GM19035 (cell line): ENCODE measurements around the gene MEX3A.
"Not testable (repeated sequence)": the region's sequence is repeated elsewhere in the genome, so short reads cannot be mapped to it uniquely, and the experiment has no call there.

ENCODE experiments used
- ATAC-seq: cut with Tn5 transposase; IDR thresholded peaks from one replicate; pipeline ENCODE4 v1.9.1; 2021; ENCODE audit not compliant: unreplicated experiment

The MEX3A gene

DNA sequence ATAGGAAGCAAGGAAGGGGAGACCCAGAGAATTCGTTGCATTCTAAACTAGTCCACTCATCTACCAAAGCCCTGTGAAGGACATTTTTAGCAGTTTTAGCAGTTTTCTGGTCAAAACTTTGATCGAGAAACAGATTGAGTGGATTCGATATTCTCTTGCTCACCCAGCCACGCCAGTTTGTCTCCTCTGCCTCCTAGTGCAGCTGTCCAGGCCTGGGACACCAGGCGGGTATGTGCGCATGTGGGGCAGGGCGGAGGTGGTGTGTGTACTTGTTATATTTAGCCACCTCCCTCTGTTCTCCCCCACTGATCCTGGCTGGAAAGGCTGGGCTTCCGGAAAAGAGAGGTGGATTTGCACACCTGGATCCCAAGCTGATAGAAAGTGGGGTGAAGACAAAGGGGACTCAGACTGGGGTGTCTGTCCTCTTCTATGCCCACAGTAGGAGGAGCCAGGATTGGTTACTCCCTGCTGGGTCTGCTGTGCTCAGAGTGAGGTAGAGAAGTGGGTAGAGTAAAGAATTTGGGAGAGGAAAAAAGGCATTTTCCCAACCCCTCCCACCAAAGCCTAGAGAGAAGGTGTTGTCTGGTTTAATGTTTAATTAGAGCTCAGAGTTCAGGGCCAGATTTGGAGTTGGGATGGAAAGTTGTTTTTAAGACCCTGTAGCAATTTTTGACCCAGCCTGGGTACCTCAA lies 36.1 kb upstream of the MEX3A start:
- ATAC-seq: no peak

DNA sequence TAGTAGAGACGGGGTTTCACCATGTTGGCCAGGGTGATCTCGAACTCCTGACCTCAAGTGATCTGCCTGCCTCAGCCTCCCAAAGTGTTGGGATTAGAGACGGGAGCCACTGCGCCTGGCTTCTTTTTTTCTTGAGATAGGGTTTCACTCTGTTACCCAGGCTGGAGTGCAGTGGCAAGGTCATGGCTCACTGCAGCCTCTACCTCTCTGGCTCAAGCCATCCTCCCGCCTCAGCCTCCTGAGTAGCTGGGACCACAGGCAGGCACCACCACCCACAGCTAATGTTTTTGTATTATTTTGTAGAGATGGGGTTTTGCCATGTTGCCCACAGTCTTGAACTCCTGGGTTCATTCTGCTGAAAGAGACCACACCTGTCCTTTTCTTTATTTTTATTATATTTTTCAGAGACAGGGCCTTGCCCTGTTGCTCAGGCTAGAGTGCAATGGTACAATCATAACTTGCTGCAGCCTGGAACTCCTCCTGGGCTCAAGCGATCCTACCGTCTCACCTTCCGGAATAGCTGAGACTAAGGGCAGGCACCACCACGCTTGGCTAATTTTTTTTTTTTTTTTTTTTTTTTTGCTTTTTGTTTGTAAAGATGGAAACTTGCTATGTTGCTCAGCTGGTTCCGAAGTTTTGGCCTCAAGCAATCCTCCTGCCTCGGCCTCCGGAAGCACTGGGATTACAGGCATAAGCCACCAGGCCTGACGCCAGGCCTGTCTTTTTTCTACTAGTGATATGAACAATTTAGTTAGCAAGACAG lies 35.3 kb upstream of the MEX3A start:
- no peak for ATAC-seq

DNA sequence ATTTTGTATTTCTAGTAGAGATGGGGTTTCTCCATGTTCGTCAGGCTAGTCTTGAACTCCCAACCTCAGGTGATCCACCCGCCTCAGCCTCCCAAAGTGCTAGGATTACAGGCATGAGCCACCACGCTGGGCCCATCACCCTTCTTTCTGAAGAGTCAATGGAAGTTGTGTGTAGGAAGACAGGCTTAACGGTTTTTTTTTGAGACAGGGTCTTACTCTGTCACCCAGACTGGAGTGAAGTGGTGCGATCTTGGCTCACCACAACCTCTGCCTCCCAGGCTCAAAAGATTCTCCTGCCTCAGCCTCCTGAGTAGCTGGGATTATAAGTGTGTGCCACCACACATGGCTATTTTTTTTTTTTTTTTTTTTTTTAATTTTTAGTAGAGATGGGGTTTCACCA lies 34.5 kb upstream of the MEX3A start:
- not testable (repeated sequence) for ATAC-seq

DNA sequence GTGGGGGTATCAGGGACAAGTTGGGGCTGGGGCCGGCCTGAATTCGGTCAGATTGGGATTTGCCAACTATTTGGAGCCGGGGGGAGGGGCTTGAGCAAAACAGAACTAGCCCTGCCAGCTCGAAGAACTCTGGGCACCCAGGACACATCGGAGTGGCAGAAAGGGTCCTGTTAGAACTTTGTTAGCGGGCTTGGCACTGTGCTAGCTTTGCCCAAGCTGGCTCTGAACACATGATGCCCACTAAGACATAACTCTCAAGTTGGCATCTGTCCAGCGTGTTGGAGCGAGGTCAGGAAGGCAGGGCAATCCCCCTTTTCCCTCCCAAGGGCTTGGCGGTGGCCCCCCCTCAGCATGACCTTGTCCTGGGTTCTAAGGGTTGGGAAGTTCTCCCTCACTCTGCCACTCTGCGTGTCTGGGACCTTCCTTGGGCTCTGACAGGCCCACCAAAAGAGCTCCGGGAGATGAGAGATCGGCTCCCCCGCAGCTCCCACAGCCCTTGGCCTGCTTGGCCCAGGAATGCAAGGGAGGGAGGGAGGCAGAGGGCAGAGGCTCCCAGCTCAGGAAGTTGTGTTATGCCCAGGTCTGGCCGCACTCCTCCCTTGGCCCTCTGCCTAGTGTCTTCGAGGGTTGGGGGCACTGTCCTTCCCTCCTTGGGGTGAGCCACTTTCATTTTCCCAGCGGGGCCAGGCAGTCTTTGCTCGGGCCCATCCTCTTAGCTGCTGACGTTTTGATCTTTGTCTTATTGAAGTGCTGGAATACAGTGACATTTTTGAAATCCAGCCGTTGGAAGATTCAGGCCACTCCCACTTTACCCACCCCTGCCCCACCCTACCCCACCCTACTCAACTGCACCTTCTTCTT lies 33.5 kb upstream of the MEX3A start:
- no peak for ATAC-seq

DNA sequence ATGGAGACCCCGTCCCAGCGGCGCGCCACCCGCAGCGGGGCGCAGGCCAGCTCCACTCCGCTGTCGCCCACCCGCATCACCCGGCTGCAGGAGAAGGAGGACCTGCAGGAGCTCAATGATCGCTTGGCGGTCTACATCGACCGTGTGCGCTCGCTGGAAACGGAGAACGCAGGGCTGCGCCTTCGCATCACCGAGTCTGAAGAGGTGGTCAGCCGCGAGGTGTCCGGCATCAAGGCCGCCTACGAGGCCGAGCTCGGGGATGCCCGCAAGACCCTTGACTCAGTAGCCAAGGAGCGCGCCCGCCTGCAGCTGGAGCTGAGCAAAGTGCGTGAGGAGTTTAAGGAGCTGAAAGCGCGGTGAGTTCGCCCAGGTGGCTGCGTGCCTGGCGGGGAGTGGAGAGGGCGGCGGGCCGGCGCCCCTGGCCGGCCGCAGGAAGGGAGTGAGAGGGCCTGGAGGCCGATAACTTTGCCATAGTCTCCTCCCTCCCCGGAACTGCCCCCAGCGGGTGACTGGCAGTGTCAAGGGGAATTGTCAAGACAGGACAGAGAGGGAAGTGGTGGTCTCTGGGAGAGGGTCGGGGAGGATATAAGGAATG lies 32.8 kb upstream of the MEX3A start:
- peak; percentile 17 for ATAC-seq

DNA sequence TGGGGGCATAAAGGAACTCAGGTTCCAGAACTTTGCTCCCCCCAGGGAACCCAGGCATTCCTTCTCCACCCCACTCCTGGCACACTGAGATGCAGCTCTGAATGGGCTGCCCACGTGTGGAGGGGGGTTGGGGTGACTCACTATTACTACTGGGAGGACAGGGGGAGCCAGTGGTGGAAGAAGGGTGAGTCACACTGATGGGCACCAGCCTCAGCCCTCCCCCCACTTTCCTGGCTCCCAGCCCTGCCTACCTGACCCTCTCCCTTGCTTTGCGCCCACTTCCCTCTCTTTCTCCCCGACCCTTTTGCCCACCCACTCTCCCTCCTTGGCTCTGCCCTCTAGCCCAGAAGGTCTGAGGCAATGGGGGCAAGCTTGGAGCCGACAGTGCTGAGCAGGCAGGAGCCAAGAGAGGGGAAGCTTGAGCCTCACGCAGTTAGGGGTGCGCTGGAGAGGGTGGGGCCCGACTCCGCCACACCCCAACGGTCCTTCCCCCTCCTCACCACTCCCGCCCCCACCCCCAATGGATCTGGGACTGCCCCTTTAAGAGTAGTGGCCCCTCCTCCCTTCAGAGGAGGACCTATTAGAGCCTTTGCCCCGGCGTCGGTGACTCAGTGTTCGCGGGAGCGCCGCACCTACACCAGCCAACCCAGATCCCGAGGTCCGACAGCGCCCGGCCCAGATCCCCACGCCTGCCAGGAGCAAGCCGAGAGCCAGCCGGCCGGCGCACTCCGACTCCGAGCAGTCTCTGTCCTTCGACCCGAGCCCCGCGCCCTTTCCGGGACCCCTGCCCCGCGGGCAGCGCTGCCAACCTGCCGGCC lies 32.0 kb upstream of the MEX3A start, which contains the start of gene LMNA:
TSS of gene LMNA (plus strand) at position 611 of the 818 bp plus-strand sequence. CDS start 208 bp downstream, outside the sequence.
- ATAC-seq: peak; percentile 79

DNA sequence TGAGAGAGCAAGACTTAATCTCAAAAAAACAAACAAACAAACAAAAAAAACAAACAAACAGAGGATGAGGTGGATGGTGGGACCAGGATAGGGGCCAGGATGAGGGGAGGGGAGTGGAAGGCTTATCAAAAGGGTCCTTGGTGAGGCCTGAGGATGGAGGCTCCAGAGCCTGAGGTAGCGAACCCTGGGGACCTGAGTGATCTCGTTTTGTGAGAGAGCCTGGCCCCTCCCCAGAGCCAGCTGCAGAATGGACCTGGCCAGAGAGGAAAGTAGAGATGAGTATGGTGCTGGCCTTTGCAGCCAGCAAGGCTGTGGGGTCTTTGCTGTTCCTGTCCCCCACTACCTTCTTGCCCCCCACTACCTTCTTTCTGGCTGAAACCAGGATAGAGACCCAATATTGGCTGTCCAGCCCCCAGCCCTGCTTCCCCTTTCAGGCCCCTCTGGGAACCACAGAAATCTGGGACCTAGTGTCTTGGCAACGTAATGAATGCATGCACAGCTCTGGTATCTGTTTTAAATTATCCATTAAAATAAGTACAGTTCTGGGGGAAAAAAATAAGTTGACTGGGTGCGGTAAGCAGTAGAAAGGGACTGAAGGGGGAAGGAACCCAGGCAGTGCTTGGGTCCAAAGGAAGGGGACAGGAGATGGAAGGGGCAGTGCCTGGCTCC lies 31.2 kb upstream of the MEX3A start:
- no peak for ATAC-seq

DNA sequence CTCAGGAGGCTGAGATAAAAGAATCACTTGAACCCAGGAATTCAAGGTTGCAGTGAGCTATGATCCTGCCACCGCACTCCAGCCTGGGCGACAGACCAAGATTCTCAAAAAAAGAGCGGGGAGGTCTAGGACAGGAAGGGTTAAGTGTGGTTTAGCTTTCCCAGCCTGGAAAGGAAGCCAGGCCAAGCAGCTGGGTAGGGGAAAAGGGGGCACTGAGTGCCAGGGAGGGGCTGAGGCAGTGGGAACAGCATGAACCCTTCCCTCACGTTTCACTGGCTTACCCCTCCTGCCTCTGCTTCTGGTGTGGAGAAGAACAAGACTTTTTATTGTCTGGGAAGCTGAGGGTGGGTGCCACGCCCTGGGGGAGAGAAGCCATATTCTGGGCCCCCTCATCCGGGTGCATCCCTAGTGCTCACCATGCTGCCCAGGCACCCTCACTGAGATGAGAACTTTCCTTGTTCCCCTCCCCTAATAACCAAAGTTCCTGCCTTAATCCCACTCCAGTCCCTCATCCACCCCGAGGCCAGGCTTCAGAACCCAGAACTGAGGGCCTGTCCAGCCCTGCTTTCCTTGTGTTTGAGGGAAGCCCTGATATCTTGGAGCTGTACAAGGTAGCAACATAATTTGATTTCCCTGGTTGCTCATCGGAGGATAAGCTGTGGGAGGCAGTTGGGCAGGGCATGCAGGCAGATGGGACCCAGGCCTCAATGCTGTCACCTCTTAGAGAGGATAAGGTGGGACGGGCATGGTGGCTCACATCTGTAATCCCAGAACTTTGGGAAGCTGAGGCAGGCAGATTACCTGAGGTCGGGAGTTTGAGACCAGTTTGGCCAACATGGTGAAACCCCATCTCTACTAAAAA lies 30.2 kb upstream of the MEX3A start:
- no peak for ATAC-seq

DNA sequence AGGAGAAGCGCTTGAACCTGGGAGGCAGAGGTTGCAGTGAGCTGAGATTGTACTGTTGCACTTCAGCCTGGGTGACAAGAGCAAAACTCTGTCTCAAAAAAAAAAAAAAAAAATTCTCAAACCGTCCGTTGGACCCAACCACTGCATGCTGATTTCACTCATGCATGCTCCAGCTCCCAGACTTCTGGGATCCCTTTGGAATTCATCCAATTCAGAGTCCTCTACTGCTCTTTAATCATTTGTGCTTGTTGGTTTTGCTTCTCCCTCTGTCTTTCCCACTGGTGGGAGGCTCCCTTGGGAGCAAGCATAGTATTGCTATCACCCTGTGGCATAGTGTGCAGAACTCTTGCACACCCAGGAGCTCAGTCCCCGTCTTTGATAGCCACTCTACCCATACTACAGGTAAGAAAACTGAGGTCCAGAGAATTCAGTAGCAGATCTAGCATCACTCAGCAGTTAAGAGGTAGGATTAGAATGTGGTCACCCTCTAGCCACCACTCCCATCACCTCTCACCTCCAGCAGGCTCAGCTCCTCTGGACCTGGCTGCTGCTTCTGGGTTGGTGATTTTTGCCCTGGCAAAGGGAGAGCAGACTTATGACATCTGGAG lies 29.2 kb upstream of the MEX3A start:
- ATAC-seq: no peak

DNA sequence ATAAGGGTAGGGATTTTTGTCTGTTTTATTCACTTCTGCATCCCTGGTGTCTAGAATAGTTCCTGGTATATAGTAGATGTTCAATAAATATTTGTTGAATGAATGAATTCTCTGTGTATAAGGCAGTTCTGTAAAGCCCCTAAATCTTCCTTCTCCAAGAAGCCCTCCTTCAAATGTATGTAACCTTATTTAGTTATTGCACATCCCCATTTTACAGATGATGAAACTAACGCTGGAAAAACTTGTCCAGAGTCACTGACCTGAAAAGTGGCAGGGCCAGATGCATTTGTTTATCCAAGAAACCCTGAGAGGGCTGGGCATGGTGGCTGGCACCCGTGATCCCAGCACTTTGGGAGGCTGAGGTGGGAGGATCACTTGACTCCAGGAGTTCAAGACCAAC lies 28.0 kb upstream of the MEX3A start:
- no peak for ATAC-seq

DNA sequence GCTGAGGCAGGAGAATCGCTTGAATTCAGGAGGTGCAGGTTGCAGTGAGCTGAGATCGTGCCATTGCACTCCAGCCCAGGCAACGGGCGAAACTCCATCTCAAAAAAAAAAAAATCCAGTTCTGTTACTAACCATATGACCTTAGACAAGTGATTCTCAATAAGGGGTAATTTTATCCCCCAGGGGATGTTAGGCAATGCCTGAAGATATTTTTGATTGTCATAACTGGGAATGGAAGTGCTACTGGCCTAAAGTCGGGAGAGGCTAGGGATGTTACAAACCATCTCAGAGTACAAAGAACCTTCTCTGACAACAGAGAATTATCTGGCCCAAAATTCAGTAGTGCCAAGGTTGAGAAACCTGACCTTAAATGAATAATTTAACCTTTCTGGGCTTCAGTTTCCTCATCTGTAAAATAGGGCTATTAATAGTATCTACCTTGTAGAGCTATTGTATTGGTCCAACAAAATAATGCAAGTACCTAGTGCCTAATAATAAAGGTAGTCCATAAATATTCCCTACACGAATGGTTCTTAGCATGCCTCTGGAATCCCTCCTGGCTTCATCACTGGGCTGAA lies 26.5 kb upstream of the MEX3A start:
- no peak for ATAC-seq

DNA sequence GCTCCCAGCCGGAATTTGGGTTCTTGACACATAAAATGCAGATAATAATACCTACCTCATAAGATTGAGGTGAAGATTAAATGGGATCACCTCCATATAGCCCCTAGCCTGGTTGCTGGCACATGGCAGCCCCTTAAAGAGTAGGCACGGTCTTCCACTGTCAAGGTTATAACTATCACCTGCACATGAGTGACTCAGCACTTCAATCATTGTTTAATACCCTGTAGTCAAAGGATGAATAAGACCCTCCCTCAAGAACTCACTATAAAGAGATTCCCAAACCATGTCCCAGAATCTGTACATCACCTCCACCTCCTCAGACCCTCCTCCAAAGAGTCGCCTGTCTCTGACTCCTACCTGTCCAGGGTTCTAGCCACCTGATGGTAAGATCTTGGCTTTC lies 25.8 kb upstream of the MEX3A start:
- ATAC-seq: no peak

DNA sequence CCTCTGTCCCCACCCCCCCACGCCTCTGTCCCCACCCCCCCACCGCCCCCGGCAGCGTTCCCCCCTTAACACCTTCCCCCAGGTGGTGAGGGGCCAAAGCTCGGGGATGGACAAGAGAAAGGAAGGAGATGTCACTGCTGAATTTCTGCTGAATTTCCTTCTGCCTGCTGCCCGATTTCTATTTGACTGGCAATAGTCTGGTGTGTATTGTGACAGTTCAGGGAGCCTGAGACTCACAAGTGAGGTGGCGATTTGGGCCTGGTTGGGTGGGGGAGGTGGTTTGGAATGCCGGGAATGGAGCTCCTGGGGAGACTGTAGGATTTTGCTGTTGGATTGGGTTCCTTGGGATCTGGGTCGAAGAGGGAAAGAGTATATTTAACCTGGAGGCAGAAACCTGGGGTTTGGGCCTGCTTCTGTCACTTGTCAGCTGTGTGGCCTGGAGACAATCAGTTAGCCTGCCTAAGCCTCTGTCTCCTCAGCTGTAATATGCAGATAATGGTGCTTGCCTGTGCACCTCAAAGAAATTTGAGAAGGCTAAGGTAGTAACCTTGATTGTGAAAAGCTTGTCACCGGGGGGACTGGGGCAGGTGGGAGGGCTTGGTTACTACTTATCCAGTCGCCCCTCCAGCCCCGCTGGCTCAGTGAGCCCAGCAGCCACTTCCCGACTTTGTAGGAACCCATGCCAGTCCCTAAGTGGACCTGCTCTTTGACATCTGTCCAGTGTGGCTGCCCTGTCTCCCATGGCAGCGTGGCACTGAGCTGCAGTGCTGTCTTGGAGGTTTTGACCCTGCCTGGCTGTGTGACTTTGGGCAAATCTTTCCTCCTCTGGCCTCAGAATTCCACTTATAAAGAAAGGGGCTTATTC lies 24.6 kb upstream of the MEX3A start:
- ATAC-seq: no peak

DNA sequence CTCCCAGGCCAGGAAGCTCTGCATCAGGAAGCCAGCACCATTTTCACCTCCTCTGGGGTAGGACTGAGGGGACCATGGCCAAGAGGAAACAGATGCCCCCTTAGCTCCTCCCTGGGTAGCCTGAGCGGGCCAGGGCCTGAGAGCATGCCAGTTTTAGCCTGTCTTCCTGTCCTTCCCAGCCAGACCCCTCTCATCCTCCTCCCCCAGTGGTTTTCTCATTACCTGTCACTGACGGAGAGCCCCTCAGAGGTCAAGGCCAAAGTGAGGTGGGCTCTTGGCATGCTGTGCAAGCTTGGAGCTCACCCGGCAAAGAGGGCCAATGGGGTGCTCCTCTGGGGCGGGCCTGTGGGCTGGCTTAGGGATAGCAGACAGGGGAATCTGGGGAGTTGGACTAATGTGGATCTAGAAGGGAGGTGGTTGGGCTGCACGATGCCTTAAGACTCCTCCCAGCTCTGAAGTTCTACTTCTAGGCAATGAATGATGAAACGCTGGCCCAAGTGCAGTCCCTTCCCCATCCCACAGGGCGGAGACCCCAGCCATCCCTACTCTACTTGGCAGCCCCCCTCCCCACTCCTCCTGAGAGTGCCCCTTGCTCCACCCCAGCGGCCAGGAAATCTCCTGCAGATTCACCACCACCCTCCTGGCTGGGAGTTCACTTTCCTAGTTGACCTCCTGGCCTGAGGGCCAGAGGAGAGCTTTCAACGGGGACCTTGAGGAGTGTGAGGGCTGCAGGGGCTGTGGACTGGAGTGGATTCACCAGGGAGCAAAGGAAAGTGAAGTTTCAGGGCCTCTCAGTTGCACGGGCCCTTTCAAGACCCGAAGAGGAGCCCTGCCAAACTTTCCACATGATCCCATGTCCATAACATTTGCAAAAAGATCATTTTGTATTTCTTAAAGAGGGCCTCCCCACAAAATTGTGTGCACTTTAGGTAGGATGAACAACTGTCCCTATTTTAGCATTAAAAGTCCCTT lies 22.9 kb upstream of the MEX3A start:
- ATAC-seq: no peak

DNA sequence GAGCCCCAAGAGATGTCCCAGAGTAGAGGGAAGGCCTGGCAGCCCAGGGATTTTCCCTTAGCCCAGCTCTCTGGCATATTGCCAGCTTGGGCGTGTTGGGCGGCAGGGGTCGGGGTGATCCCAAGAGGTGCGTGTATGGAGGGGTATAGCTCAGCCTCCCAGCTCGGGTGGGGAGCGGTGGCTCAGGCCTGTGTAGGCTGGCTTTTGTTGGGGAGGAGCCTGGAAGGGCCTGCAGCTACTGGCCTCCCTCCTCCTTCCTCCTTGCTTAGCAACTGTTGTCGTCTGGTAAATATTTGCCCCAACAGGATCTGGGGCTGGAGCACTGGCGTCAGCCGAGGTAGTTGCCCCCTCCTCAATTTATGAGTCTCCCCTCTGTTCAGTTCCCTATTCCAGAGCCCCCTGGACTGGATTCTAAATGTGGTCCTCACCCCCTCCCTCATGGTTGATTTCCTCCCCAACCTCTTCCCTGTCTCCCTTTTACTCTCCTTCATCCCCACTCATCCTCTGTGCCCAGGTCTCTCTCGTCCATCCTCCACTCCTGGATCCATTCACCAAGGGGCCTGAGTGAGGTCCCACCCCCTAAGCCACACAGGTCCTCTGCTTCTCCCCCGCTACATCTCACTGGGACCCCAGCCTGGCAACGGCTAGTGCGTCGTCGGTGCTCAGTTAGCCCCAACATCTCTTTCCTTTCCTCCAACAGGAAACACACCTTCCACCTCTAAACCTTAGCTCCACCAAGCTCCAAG lies 22.0 kb upstream of the MEX3A start:
- no peak for ATAC-seq
